CD8-positive, alpha-beta memory T cell (primary cell): ENCODE results near the gene LUC7L2. TPM values are rescaled to one million over a fixed set of nuclear protein-coding genes. Genes with fewer than 3 reads are reported as not detected.
A peak's percentile ranks its signal among the peaks of the same experiment; 100 is the strongest.
"Not testable (repeated sequence)": the region's sequence is repeated elsewhere in the genome, so short reads cannot be mapped to it uniquely, and the experiment has no call there.

ENCODE experiments used
- CTCF ChIA-PET: fragments of 350-600 bp; sonication (Branson Sonifier 250); formaldehyde crosslinking; loops from one replicate; lab custom pipeline; 2021; ENCODE audit warnings: antibody characterized with exemption; lab: Charles Lee
- POLR2A ChIA-PET: fragments of 350-600 bp; sonication (Branson Sonifier 250); formaldehyde crosslinking; loops from one replicate; lab custom pipeline; 2021; ENCODE audit warnings: antibody characterized with exemption; lab: Charles Lee
- DNase-seq, 5 donors: peaks; one replicate each; pipeline versions ENCODE4 v3.0.0 to v3.0.0-alpha.2; 2020 to 2022; ENCODE audit warnings: mixed read lengths in 1 of 5
- H3K27ac ChIP-seq: one replicate; pipeline ENCODE4 v1.7.0; 2013; ENCODE audit warnings: low read depth, mild to moderate bottlenecking, low read length, moderate library complexity
- H3K27me3 ChIP-seq: 2 replicates; pipeline ENCODE4 v1.7.0; 2013; ENCODE audit warnings: low read length, mild to moderate bottlenecking; ENCODE audit not compliant: insufficient read depth, poor library complexity, severe bottlenecking
- H3K36me3 ChIP-seq: 2 replicates; pipeline ENCODE4 v1.7.0; 2013; ENCODE audit warnings: mild to moderate bottlenecking, low read length, moderate library complexity; ENCODE audit not compliant: insufficient read depth
- H3K4me1 ChIP-seq: 2 replicates; pipeline ENCODE4 v1.7.0; 2013; ENCODE audit warnings: mild to moderate bottlenecking, low read length, moderate library complexity; ENCODE audit not compliant: insufficient read depth
- H3K4me3 ChIP-seq: 2 replicates; pipeline ENCODE4 v1.7.0; 2013; ENCODE audit warnings: mild to moderate bottlenecking, low read length
- H3K9me3 ChIP-seq: 2 replicates; pipeline ENCODE4 v1.7.0; 2013; ENCODE audit warnings: mild to moderate bottlenecking, low read length
- H3K27ac Mint-ChIP-seq, 8 donors: one replicate each; pipeline ENCODE4 v1.8.0; 2020 to 2021; ENCODE audit warnings: mixed read lengths in 8 of 8, mild to moderate bottlenecking in 6 of 8, inconsistent platforms in 3 of 8, moderate library complexity in 3 of 8
- H3K27me3 Mint-ChIP-seq, 2 donors: one replicate each; pipeline ENCODE4 v1.8.0; 2020 to 2021; ENCODE audit warnings: mixed read lengths in 2 of 2, mild to moderate bottlenecking in 1 of 2, moderate library complexity in 1 of 2
- H3K36me3 Mint-ChIP-seq, 3 donors: one replicate each; pipeline ENCODE4 v1.8.0; 2020 to 2021; ENCODE audit warnings: mixed read lengths in 3 of 3, inconsistent platforms in 1 of 3, mild to moderate bottlenecking in 1 of 3
- H3K4me1 Mint-ChIP-seq, 3 donors: one replicate each; pipeline ENCODE4 v1.8.0; 2020 to 2021; ENCODE audit warnings: mixed read lengths in 3 of 3, inconsistent platforms in 1 of 3, mild to moderate bottlenecking in 1 of 3
- H3K4me3 Mint-ChIP-seq, 7 donors: one replicate each; pipeline ENCODE4 v1.8.0; 2020 to 2021; ENCODE audit warnings: mixed read lengths in 7 of 7, mild to moderate bottlenecking in 6 of 7, moderate library complexity in 4 of 7, inconsistent platforms in 2 of 7
- H3K9me3 Mint-ChIP-seq, 5 donors: one replicate each; pipeline ENCODE4 v1.8.0; 2020 to 2022; ENCODE audit warnings: mixed read lengths in 5 of 5, mild to moderate bottlenecking in 3 of 5, moderate library complexity in 2 of 5, inconsistent platforms in 1 of 5
- polyA plus RNA-seq: library from polyadenylated mRNA; unstranded; fragments of 300-500 nt; fragmentation: Illumina TruSeq; gene quantifications from one replicate; pipeline ENCODE4 v1.2.3, GENCODE V29; 2021
- total RNA-seq, 2 experiments: library from RNA; stranded (reverse); gene quantifications; one replicate each; pipeline ENCODE4 v1.2.3, GENCODE V29; 2021

Gene LUC7L2
- total and polyA plus RNA-seq, 3 experiments from 2014 or later = 72.0 to 164 (median 150) TPM

DNA sequence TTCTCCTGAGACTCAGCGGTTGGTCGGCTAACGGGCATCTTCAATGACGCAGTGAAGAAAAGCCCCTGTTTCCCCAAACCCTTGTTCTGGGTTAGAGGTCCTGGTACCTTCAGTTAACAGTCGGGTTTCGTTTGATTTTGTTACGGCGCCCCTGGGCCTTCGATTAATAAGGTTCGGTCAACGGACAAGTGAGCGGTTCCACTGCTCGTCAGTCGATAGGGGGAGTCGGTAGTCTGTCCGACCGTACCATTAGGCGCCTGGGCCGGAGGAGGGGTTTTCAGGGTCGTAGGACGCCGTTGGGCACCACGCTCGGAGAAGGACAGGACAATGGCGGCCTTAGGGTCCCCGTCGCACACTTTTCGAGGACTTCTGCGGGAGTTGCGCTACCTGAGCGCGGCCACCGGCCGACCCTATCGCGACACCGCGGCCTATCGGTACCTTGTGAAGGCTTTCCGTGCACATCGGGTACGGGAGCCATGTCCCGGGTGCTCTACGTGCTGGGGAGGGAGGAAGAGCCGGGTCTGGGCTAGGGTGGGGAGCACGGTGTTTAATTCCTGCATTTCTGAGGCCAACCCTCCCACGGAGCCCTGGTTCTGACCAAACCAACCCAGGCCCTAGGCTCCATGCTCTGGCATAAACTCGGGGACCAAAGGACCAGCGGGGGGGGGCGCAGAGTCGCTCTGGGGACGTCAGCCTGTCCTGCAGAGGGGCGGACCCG, 18.5 kb upstream of the LUC7L2 start, which contains the start of gene FMC1:
TSS of gene FMC1 (plus strand) at position 280 of the 718 bp plus-strand sequence. CDS start at position 328, 48 bp downstream.
- peak within 1 kb of the TSS; percentile 97 for H3K4me3 ChIP-seq
- peaks cover 6% of the 10 kb centered on the region for H3K9me3 ChIP-seq
- POLR2A ChIA-PET = interaction anchor here (0.6 to 2.6 kb wide), 3 partner anchors 19 to 244 kb away, joined by 3 to 67 read pairs (median 3); partner anchors contain the start of gene LUC7L2
- H3K36me3 Mint-ChIP-seq = peaks cover 0 to 25% (median 0%) of the 10 kb centered on the region in 3 donors
- DNase-seq = peak; percentile 74 to 89 (median 85)
- H3K4me1 Mint-ChIP-seq = peaks cover 25 to 45% (median 43%) of the 10 kb centered on the region in 3 donors
- H3K36me3 ChIP-seq = no peaks in the 10 kb centered on the region
- H3K27me3 Mint-ChIP-seq = peaks cover 5 to 16% of the 10 kb centered on the region in 2 donors
- H3K27ac ChIP-seq = peak within 1 kb of the TSS; percentile 100
- peaks cover 0 to 12% (median 6%) of the 10 kb centered on the region in 5 donors for H3K9me3 Mint-ChIP-seq
- peaks cover 24% of the 10 kb centered on the region for H3K4me1 ChIP-seq
- H3K27ac Mint-ChIP-seq = peak within 1 kb of the TSS; percentile 99 to 100 (median 100)
- peak within 1 kb of the TSS; percentile 91 to 100 (median 98) for H3K4me3 Mint-ChIP-seq
- no peaks in the 10 kb centered on the region for H3K27me3 ChIP-seq
- CTCF ChIA-PET = no interaction called here

GRCh38 chr7:139341776-139342226, 17.9 kb upstream of the LUC7L2 start:
- POLR2A ChIA-PET = no interaction called here

DNA sequence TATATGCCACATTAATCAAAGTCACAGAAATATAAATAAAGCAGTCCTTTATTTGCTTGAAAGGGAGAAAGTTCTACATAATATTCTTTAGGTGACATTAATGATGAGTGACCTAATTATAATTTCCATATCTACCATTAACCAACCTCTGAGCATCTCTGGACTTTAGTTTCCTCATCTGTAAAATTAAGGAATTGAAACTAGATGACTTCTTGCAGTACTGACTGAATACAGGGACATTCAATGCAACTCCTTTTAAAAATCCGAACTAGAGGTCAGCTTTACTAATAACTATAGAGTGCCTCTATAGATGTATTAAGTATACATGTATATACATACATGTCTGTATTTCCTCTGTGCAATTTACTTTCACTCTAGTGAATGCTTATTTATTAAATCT, 14.7 kb upstream of the LUC7L2 start:
- Mint-ChIP-seq H3K4me1 (peaks cover 29 to 39% (median 38%) of the 10 kb centered on the region in 3 donors), H3K9me3 (peaks cover 0 to 7% (median 5%) of the 10 kb centered on the region in 5 donors), H3K36me3 (peaks cover 0 to 44% (median 6%) of the 10 kb centered on the region in 3 donors), H3K27ac (peak overlapping the region in 2 of 8 donors; percentile 32 to 53), H3K27me3 (peaks cover 5 to 13% of the 10 kb centered on the region in 2 donors), H3K4me3 (peak overlapping the region in 2 of 7 donors; percentile 19 to 32)
- ChIA-PET CTCF (interaction anchor here (1.2 to 1.9 kb wide), 2 partner anchors 11 to 14 kb away, joined by 3 to 4 read pairs; partner anchors contain the start of gene LUC7L2), POLR2A (interaction anchor here (0.5 to 2.2 kb wide), 4 partner anchors 15 to 1053 kb away, joined by 3 to 10 read pairs (median 4); partner anchors contain the start of gene LUC7L2)
- Histone ChIP-seq H3K36me3 (peaks cover 8% of the 10 kb centered on the region), H3K27ac (no peak overlapping the region), H3K4me1 (peaks cover 16% of the 10 kb centered on the region), H3K27me3 (no peaks in the 10 kb centered on the region), H3K9me3 (no peaks in the 10 kb centered on the region), H3K4me3 (no peak overlapping the region)
- no peak for DNase-seq

More at GRCh38 chr7:139341776-139342226, 17.9 kb upstream of the LUC7L2 start:
- Histone ChIP-seq H3K27ac (peak overlapping the region; percentile 100), H3K4me3 (peak overlapping the region; percentile 97), H3K4me1 (peaks cover 24% of the 10 kb centered on the region), H3K36me3 (peaks cover 5% of the 10 kb centered on the region), H3K27me3 (no peaks in the 10 kb centered on the region), H3K9me3 (peaks cover 6% of the 10 kb centered on the region)
- Mint-ChIP-seq H3K9me3 (peaks cover 0 to 12% (median 6%) of the 10 kb centered on the region in 5 donors), H3K36me3 (peaks cover 0 to 29% (median 2%) of the 10 kb centered on the region in 3 donors), H3K27ac (peak overlapping the region; percentile 99 to 100 (median 100)), H3K4me3 (peak overlapping the region; percentile 91 to 100 (median 98)), H3K27me3 (peaks cover 5 to 16% of the 10 kb centered on the region in 2 donors), H3K4me1 (peaks cover 26 to 45% (median 43%) of the 10 kb centered on the region in 3 donors)
- CTCF ChIA-PET = no interaction called here
- DNase-seq = no peak

DNA sequence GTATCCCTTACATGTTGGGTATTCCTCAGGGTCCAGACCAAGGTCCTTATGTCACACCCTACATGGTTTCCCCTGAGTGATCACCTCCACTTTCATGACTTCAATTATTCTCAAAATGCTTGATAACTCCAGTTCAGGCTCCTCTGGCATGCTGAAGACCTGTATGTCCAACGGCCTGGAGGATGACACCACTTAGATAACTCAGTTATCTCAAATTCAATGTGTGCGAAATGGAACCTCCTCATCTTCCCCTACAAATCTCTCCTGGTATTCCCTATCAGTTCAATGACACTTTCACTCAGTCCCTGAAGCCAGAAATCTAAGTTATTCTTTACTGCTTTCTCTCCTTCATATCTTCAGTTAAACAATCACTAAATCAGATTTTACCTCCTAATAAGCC, 8.7 kb upstream of the LUC7L2 start:
- ChIA-PET POLR2A (no interaction called here), CTCF (no interaction called here)
- Mint-ChIP-seq H3K36me3 (peaks cover 0 to 43% (median 16%) of the 10 kb centered on the region in 3 donors), H3K27ac (peak overlapping the region in 2 of 8 donors; percentile 34 to 78), H3K4me3 (no peak overlapping the region), H3K9me3 (no peaks in the 10 kb centered on the region), H3K27me3 (no peaks in the 10 kb centered on the region), H3K4me1 (peaks cover 0 to 4% (median 3%) of the 10 kb centered on the region in 3 donors)
- Histone ChIP-seq H3K36me3 (peaks cover 14% of the 10 kb centered on the region), H3K9me3 (no peaks in the 10 kb centered on the region), H3K27ac (no peak overlapping the region), H3K4me1 (no peaks in the 10 kb centered on the region), H3K4me3 (no peak overlapping the region), H3K27me3 (no peaks in the 10 kb centered on the region)
- no peak for DNase-seq

DNA sequence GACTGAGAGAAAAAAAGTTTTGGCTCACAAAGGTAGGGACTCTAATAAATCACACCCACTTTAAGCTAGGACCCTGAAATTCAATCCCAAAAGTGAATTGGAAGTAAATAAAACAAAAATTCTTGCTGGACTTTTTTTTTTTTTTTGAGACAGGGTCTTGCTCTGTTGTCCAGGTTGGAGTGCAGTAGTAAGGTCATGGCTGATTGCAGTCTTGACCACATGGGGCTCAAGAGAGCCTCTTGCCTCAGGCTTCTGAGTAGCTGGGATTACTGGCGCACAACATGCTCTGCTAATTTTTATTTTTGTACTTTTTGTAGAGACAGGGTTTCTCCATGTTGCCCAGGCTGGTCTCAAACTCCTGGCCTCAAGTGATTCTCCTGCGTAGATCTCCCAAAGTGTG, 5.0 kb upstream of the LUC7L2 start:
- H3K36me3 Mint-ChIP-seq = peaks cover 0 to 33% (median 10%) of the 10 kb centered on the region in 3 donors
- H3K9me3 Mint-ChIP-seq = no peaks in the 10 kb centered on the region
- no peak overlapping the region for H3K4me3 Mint-ChIP-seq
- Histone ChIP-seq H3K27me3 (no peaks in the 10 kb centered on the region), H3K9me3 (no peaks in the 10 kb centered on the region), H3K36me3 (peaks cover 6% of the 10 kb centered on the region), H3K4me3 (no peak overlapping the region), H3K4me1 (peaks cover 6% of the 10 kb centered on the region), H3K27ac (no peak overlapping the region)
- no peaks in the 10 kb centered on the region for H3K27me3 Mint-ChIP-seq
- peak overlapping the region in 2 of 8 donors; percentile 29 to 43 for H3K27ac Mint-ChIP-seq
- peaks cover 11 to 19% (median 17%) of the 10 kb centered on the region in 3 donors for H3K4me1 Mint-ChIP-seq
- ChIA-PET CTCF (no interaction called here), POLR2A (no interaction called here)
- DNase-seq = no peak

- CTCF ChIA-PET = interaction anchor here (1.0 kb wide), 1 partner anchor 10 kb away, joined by 3 read pairs; no protein-coding TSS in a partner anchor
- POLR2A ChIA-PET = no interaction called here
Observed at GRCh38 chr7:139355320-139355719, 4.4 kb upstream of the LUC7L2 start.

GRCh38 chr7:139357729-139358506, 1.8 kb upstream of the LUC7L2 start:
- Mint-ChIP-seq H3K4me3 (peak overlapping the region; percentile 97 to 99 (median 98)), H3K36me3 (peaks cover 0 to 26% (median 5%) of the 10 kb centered on the region in 3 donors), H3K27ac (peak overlapping the region; percentile 97 to 100 (median 99)), H3K4me1 (peaks cover 35 to 45% (median 41%) of the 10 kb centered on the region in 3 donors)
- CTCF ChIA-PET, H3K27me3 ChIP-seq, DNase-seq, H3K27me3 Mint-ChIP-seq, H3K36me3 ChIP-seq, H3K9me3 Mint-ChIP-seq, H3K9me3 ChIP-seq: not testable (repeated sequence)
- Histone ChIP-seq H3K4me3 (peak overlapping the region; percentile 92), H3K27ac (peak overlapping the region; percentile 98), H3K4me1 (peaks cover 26% of the 10 kb centered on the region)
- POLR2A ChIA-PET = interaction anchor here (0.6 kb wide), 1 partner anchor 8 kb away, joined by 4 read pairs; no protein-coding TSS in a partner anchor

More at GRCh38 chr7:139355320-139355719, 4.4 kb upstream of the LUC7L2 start:
- Mint-ChIP-seq H3K27ac (no peak overlapping the region), H3K4me1 (peaks cover 11 to 19% (median 19%) of the 10 kb centered on the region in 3 donors), H3K27me3 (no peaks in the 10 kb centered on the region), H3K36me3 (peaks cover 0 to 32% (median 10%) of the 10 kb centered on the region in 3 donors), H3K4me3 (peak overlapping the region in 1 of 7 donors; percentile 53), H3K9me3 (no peaks in the 10 kb centered on the region)
- peaks cover 6% of the 10 kb centered on the region for H3K4me1 ChIP-seq
- DNase-seq = no peak
- no peaks in the 10 kb centered on the region for H3K27me3 ChIP-seq
- H3K9me3 ChIP-seq = no peaks in the 10 kb centered on the region
- peaks cover 6% of the 10 kb centered on the region for H3K36me3 ChIP-seq
- no peak overlapping the region for H3K27ac ChIP-seq
- H3K4me3 ChIP-seq = no peak overlapping the region
